Measurements from ENCODE around the gene GIPC2.

GIPC2 gene

GRCh38 chr1:78156805-78157521 lies 111.2 kb downstream of the GIPC2 start:
- in situ Hi-C loops (cut with HindIII; ENCODE audit: low pct_ligation_motif_present, low pct_unique_long_range_greater_than_20kb, low sequenced_read_pairs) = no loop called here
- no peak for DNase-seq

GRCh38 chr1:78165816-78166215 lies 120.0 kb downstream of the GIPC2 start:
- in situ Hi-C loops (cut with HindIII; ENCODE audit: low pct_ligation_motif_present, low pct_unique_long_range_greater_than_20kb, low sequenced_read_pairs) = no loop called here
- DNase-seq = no peak

- in situ Hi-C loops (cut with HindIII; ENCODE audit: low pct_ligation_motif_present, low pct_unique_long_range_greater_than_20kb, low sequenced_read_pairs) = no loop called here
- DNase-seq = no peak
These were observed 122.5 kb downstream of the GIPC2 start for GRCh38 chr1:78168306-78168705.

GRCh38 chr1:78170859-78171258 lies 125.1 kb downstream of the GIPC2 start:
- DNase-seq = no peak
- in situ Hi-C loops (cut with HindIII; ENCODE audit: low pct_ligation_motif_present, low pct_unique_long_range_greater_than_20kb, low sequenced_read_pairs) = no loop called here

- in situ Hi-C loops (cut with HindIII; ENCODE audit: low pct_ligation_motif_present, low pct_unique_long_range_greater_than_20kb, low sequenced_read_pairs) = no loop called here
- no peak for DNase-seq
These were observed 126.2 kb downstream of the GIPC2 start for GRCh38 chr1:78171736-78172590.

- in situ Hi-C loops (cut with HindIII; ENCODE audit: low pct_ligation_motif_present, low pct_unique_long_range_greater_than_20kb, low sequenced_read_pairs) = no loop called here
- no peak for DNase-seq
These were observed 130.7 kb downstream of the GIPC2 start for GRCh38 chr1:78176448-78176847.

- in situ Hi-C loops (cut with HindIII; ENCODE audit: low pct_ligation_motif_present, low pct_unique_long_range_greater_than_20kb, low sequenced_read_pairs) = no loop called here
- DNase-seq = no peak
These were observed 132.0 kb downstream of the GIPC2 start for GRCh38 chr1:78177708-78178270.

GRCh38 chr1:78178816-78179215 lies 133.1 kb downstream of the GIPC2 start:
- in situ Hi-C loops (cut with HindIII; ENCODE audit: low pct_ligation_motif_present, low pct_unique_long_range_greater_than_20kb, low sequenced_read_pairs) = no loop called here
- no peak for DNase-seq

GRCh38 chr1:78184460-78185072 lies 138.8 kb downstream of the GIPC2 start:
- in situ Hi-C loops (cut with HindIII; ENCODE audit: low pct_ligation_motif_present, low pct_unique_long_range_greater_than_20kb, low sequenced_read_pairs) = no loop called here
- DNase-seq = no peak
